CD14-positive monocyte (primary cell): ENCODE data around the gene RAPGEF2. TPM values are rescaled to one million over a fixed set of nuclear protein-coding genes. Genes with fewer than 3 reads are reported as not detected.

Experiments
- DNase-seq, 3 donors: peaks; one replicate each; pipeline ENCODE4 v3.0.0-alpha.2; 2011 to 2022
- H2AFZ ChIP-seq: 2 replicates; pipeline ENCODE4 v1.6.0; 2012; ENCODE audit warnings: mild to moderate bottlenecking, low read depth, low read length, inconsistent platforms; ENCODE audit not compliant: insufficient read depth, poor library complexity, severe bottlenecking
- H3K27ac ChIP-seq, 2 donors: 1 replicate in 1 of 2; 2 replicates in 1 of 2; pipeline ENCODE4 v1.5.1; 2012 to 2013; ENCODE audit warnings: low read length in 2 of 2, control low read depth in 1 of 2, inconsistent platforms in 1 of 2, low read depth in 1 of 2, mild to moderate bottlenecking in 1 of 2
- H3K27me3 ChIP-seq, 2 donors: one replicate each; pipeline versions ENCODE4 v1.6.0 to v1.6.1; 2011 to 2013; ENCODE audit warnings: low read length in 2 of 2; ENCODE audit not compliant: control insufficient read depth in 2 of 2, insufficient read depth in 2 of 2
- H3K36me3 ChIP-seq, 2 donors: replicated peaks in 1 of 2; 1 replicate in 1 of 2; 2 replicates in 1 of 2; pipeline versions ENCODE4 v1.5.1 to v1.6.1; 2012 to 2013; ENCODE audit warnings: low read length in 2 of 2, control low read depth in 1 of 2, inconsistent platforms in 1 of 2, mild to moderate bottlenecking in 1 of 2; ENCODE audit not compliant: insufficient read depth in 2 of 2, control insufficient read depth in 1 of 2
- H3K4me1 ChIP-seq, 2 donors: 1 replicate in 1 of 2; 2 replicates in 1 of 2; pipeline versions ENCODE4 v1.5.1 to v1.6.1; 2012 to 2013; ENCODE audit warnings: low read length in 2 of 2, control low read depth in 1 of 2, inconsistent platforms in 1 of 2, mild to moderate bottlenecking in 1 of 2, moderate library complexity in 1 of 2; ENCODE audit not compliant: insufficient read depth in 2 of 2, control insufficient read depth in 1 of 2
- H3K4me2 ChIP-seq: replicated peaks from 2 replicates; pipeline ENCODE3; 2012; ENCODE audit warnings: low read length, moderate library complexity, mild to moderate bottlenecking; ENCODE audit not compliant: poor library complexity, severe bottlenecking; ENCODE audit errors: extremely low read depth
- H3K4me3 ChIP-seq, 3 experiments: fragments of 200-600 bp in 1 of 3; sonication (generic) in 1 of 3; replicated peaks in 1 of 3; 1 replicate in 2 of 3; 2 replicates in 1 of 3; pipeline ENCODE4 v1.5.1; 2011 to 2013; ENCODE audit warnings: low read length in 3 of 3, mild to moderate bottlenecking in 3 of 3, control low read depth in 2 of 3, low read depth in 2 of 3, inconsistent platforms in 1 of 3, moderate library complexity in 1 of 3
- H3K79me2 ChIP-seq: 2 replicates; pipeline ENCODE4 v1.6.0; 2012; ENCODE audit warnings: mild to moderate bottlenecking, control low read depth, inconsistent platforms, low read length, moderate library complexity; ENCODE audit not compliant: insufficient read depth
- H3K9ac ChIP-seq: 2 replicates; pipeline ENCODE4 v1.6.0; 2017; ENCODE audit warnings: low read length, mild to moderate bottlenecking; ENCODE audit not compliant: insufficient read depth, poor library complexity, severe bottlenecking
- H3K9me3 ChIP-seq, 2 donors: replicated peaks in 1 of 2; 1 replicate in 1 of 2; 2 replicates in 1 of 2; pipeline versions ENCODE4 v1.5.1 to v1.6.1; 2012 to 2013; ENCODE audit warnings: low read length in 2 of 2, control low read depth in 1 of 2; ENCODE audit not compliant: control insufficient read depth in 1 of 2, insufficient read depth in 1 of 2
- H4K20me1 ChIP-seq: 2 replicates; pipeline ENCODE4 v1.6.0; 2012; ENCODE audit warnings: mild to moderate bottlenecking, low read length, control low read depth, moderate library complexity; ENCODE audit not compliant: insufficient read depth
- H3K27ac Mint-ChIP-seq, 7 donors: one replicate each; pipeline ENCODE4 v1.8.0; 2020; ENCODE audit warnings: mild to moderate bottlenecking in 7 of 7, mixed read lengths in 7 of 7, moderate library complexity in 6 of 7, inconsistent platforms in 2 of 7
- H3K27me3 Mint-ChIP-seq, 3 donors: one replicate each; pipeline ENCODE4 v1.8.0; 2021 to 2022; ENCODE audit warnings: low read depth in 3 of 3, mild to moderate bottlenecking in 3 of 3, mixed read lengths in 3 of 3, moderate library complexity in 3 of 3, inconsistent platforms in 1 of 3
- H3K36me3 Mint-ChIP-seq, 2 donors: one replicate each; pipeline ENCODE4 v1.8.0; 2020; ENCODE audit warnings: mixed read lengths in 2 of 2, inconsistent platforms in 1 of 2, mild to moderate bottlenecking in 1 of 2
- H3K4me1 Mint-ChIP-seq: one replicate; pipeline ENCODE4 v1.8.0; 2020; ENCODE audit warnings: mild to moderate bottlenecking, mixed read lengths
- H3K4me3 Mint-ChIP-seq, 2 donors: one replicate each; pipeline ENCODE4 v1.8.0; 2020; ENCODE audit warnings: mild to moderate bottlenecking in 2 of 2, mixed read lengths in 2 of 2, moderate library complexity in 1 of 2
- H3K9me3 Mint-ChIP-seq, 7 donors: one replicate each; pipeline ENCODE4 v1.8.0; 2020 to 2022; ENCODE audit warnings: mixed read lengths in 7 of 7, mild to moderate bottlenecking in 6 of 7, moderate library complexity in 6 of 7, inconsistent platforms in 2 of 7
- CTCF ChIP-seq: fragments of 200-600 bp; IDR thresholded peaks from one replicate; pipeline ENCODE4 v1.8.0; 2022; ENCODE audit warnings: antibody characterized with exemption, mild to moderate bottlenecking
- WGBS: methylation state at CpG from one replicate; pipeline ENCODE4 v1.1.5; 2013; ENCODE audit warnings: missing lambda C conversion rate; ENCODE audit not compliant: insufficient coverage; 5-methylcytosine and 5-hydroxymethylcytosine counted together
- intact Hi-C, 2 donors: fragments of 100-400 bp; cut with micrococcal nuclease; formaldehyde crosslinking; loops; one replicate each; pipeline versions ENCODE4 v1.15.0 to v1.15.1; 2023
- polyA plus RNA-seq, 3 donors: library from polyadenylated mRNA; depleted of rRNA in 1 of 3; unstranded in 2 of 3; stranded (reverse) in 1 of 3; fragments of 300-500 nt in 2 of 3; fragments of >200 nt in 1 of 3; fragmentation: Illumina TruSeq in 2 of 3; gene quantifications; 1 replicate in 2 of 3; 2 replicates in 1 of 3; pipeline ENCODE4 v1.2.3, GENCODE V29; 2012 to 2021

The RAPGEF2 gene
- polyA plus RNA-seq, 3 donors = 1.5 to 29.8 (median 2.0) TPM

DNA sequence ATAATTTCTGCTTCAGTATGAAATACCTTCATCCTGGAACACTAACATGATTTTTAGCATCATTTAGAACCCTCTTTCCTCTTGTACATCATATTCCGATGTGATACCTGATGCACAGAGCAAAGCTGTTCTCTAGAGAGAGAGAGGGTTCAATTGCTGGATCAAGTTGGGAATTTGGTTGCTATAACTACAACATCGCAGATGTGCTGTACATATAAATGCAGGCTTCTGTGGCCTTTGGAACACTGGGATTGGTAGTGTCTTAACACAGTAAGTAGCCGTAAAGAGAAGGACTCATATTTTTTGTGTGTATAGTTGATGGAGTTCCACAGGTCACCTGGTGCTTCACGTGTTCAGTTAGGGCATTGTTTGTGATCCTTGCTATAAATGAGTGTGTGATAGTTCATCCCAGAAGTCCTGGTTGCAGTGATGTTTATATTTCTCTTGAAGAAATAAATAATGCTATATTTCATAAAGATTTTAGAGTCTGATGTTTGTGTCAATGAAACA, 119.2 kb downstream of the RAPGEF2 start:
- H3K36me3 ChIP-seq = no peaks in the 10 kb centered on the region
- no peak overlapping the region for H3K4me3 Mint-ChIP-seq
- TF ChIP-seq CTCF = no peak

DNA sequence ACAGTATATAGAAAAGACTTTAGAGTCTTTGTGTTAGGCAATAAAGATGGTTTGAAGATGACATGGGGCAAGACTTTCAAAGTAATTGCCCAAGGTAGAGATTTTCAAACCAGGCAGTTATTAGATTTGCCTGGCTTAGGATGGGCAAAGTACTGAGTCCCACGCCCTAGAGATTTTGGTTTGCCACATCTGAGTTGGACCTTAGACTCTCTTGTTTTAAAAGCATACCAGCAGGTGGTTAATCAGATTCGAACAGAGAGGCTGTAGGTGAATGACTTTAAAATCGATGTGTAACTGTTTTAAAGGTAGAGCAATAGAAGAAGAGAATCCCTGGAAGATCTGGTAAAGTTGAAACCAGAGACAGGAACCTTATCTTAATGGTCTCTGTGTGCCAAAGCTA, 121.5 kb downstream of the RAPGEF2 start:
- H3K9me3 ChIP-seq = no peaks in the 10 kb centered on the region
- H3K4me3 ChIP-seq = no peak overlapping the region
- H3K27ac Mint-ChIP-seq = no peak overlapping the region
- no peaks in the 10 kb centered on the region for H3K4me1 ChIP-seq
- no peak for TF ChIP-seq CTCF
- H3K27me3 Mint-ChIP-seq = no peaks in the 10 kb centered on the region
- H3K36me3 Mint-ChIP-seq = peaks cover 5 to 6% of the 10 kb centered on the region in 2 donors
- H3K36me3 ChIP-seq = no peaks in the 10 kb centered on the region
- no peak for DNase-seq
- 91% methylated on average over 3 of the region's 3 CpGs for WGBS
- H3K9ac ChIP-seq = no peak overlapping the region
- peaks cover 10% of the 10 kb centered on the region for H3K4me1 Mint-ChIP-seq
- peaks cover 0 to 3% (median 0%) of the 10 kb centered on the region in 7 donors for H3K9me3 Mint-ChIP-seq
- no peak overlapping the region for H3K27ac ChIP-seq
- H3K4me2 ChIP-seq = no peak overlapping the region
- H3K27me3 ChIP-seq = no peaks in the 10 kb centered on the region
- H4K20me1 ChIP-seq = peaks cover 62% of the 10 kb centered on the region
- H2AFZ ChIP-seq = no peak overlapping the region
- intact Hi-C loops = no loop called here
- H3K79me2 ChIP-seq = peaks cover 10% of the 10 kb centered on the region
- no peak overlapping the region for H3K4me3 Mint-ChIP-seq

More for the DNA sequence above, 119.2 kb downstream of the RAPGEF2 start:
- Histone ChIP-seq H2AFZ (no peak overlapping the region), H3K27me3 (no peaks in the 10 kb centered on the region), H3K4me1 (no peaks in the 10 kb centered on the region), H3K27ac (no peak overlapping the region), H4K20me1 (peaks cover 65% of the 10 kb centered on the region), H3K9me3 (no peaks in the 10 kb centered on the region), H3K79me2 (peaks cover 10% of the 10 kb centered on the region), H3K4me3 (no peak overlapping the region), H3K4me2 (no peak overlapping the region), H3K9ac (no peak overlapping the region)
- H3K4me1 Mint-ChIP-seq = peaks cover 10% of the 10 kb centered on the region
- intact Hi-C loops = no loop called here
- no peak overlapping the region for H3K27ac Mint-ChIP-seq
- peaks cover 5 to 6% of the 10 kb centered on the region in 2 donors for H3K36me3 Mint-ChIP-seq
- 94% methylated on average over 2 of the region's 4 CpGs for WGBS
- peaks cover 0 to 1% (median 0%) of the 10 kb centered on the region in 7 donors for H3K9me3 Mint-ChIP-seq
- DNase-seq = no peak
- no peaks in the 10 kb centered on the region for H3K27me3 Mint-ChIP-seq
